ENCODE measurements around the gene TLX2.
"Not testable (repeated sequence)": the region's sequence is repeated elsewhere in the genome, so short reads cannot be mapped to it uniquely, and the experiment has no call there.

TLX2 gene

DNA sequence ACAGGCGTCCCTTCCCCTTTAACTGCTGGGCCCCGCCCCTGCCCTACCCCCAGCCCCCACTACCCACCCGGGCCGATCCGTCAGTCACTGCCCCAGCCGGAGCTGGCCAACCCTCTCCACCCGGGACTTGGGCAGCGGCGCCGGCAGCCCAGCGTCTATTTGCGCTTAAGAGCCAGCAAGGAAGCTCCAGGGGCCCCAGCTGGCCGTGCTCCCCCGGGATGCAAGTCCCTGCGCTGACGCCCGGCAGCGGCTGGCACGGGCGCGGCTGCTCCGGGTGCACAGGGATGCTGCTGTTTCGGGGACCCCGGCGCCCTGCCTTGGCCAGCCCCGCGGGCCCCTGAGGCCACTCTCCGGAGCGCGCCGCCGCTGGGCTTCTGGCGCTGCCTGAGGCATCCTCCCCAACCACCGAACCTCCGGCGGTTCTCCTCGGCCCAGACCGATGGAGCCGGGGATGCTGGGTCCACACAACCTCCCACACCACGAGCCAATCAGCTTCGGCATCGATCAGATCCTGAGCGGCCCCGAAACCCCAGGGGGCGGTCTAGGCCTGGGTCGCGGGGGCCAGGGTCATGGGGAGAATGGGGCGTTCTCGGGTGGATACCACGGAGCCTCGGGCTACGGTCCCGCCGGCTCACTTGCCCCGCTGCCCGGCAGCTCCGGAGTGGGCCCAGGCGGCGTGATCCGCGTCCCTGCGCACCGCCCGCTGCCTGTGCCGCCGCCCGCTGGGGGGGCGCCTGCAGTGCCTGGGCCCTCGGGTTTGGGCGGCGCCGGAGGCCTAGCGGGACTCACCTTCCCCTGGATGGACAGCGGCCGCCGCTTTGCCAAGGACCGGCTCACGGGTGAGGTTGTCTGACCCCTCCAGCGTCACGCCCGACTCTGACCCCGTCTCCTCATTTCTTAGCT, at the start of gene TLX2:
TSS of gene TLX2 (plus strand) at position 83 of the 903 bp plus-strand sequence. CDS start at position 440, 357 bp downstream.
- peaks cover 99% of the 10 kb centered on the region for H3K27me3 ChIP-seq (ENCODE audit: control insufficient read depth, insufficient read depth, low read length)
- H3K4me3 ChIP-seq (ENCODE audit: low read depth, low read length): peak within 1 kb of the TSS; percentile 52
- no peak within 1 kb of the TSS for H3K9ac ChIP-seq (ENCODE audit: low read depth, low read length)
- H3K36me3 ChIP-seq (ENCODE audit: control insufficient read depth, insufficient read depth, low read length): no peaks in the 10 kb centered on the region
- H3K4me1 ChIP-seq (ENCODE audit: control insufficient read depth, insufficient read depth, low read length): no peaks in the 10 kb centered on the region
- H3K9me3 ChIP-seq (ENCODE audit: control insufficient read depth, insufficient read depth, low read length): peaks cover 6% of the 10 kb centered on the region

- H3K4me3 ChIP-seq (ENCODE audit: low read depth, low read length): not testable (repeated sequence)
Measured at GRCh38 chr2:74470742-74471141, 43.5 kb upstream of the TLX2 start.

DNA sequence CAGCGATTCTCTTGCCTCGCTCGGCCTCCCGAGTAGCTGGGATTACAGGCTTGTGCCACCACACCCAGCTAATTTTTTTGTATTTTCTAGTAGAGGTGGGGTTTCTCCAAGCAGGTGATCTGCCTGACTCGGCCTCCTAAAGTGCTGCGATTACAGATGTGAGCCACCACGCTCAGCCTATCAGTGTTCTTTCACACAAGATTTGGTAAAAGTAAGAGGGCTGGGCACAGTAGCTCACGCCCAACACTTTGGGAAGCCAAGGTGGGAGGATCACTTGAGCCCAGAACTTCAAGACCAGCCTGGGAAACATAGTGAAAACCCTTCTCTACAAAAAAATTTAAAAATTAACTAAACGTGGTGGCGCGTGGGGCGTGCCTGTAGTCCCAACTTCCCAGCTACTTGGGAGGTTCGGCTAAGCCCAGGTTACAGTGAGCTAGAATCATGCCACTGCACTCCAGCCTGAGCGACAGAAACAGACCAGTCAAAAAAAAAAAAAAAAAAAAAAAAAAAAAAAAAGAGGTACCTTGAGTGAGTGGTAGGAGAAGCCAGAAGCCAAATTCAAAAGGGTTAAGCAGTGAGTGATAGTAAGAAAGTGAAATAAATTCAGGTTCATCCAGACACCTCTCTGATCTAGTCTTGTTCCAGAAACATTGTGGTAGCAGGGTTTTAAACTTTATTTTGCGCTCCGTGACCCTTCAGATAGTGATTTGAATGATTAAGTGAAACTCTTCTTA, 42.8 kb upstream of the TLX2 start:
- Histone ChIP-seq H3K36me3 (ENCODE audit: control insufficient read depth, insufficient read depth, low read length) (peaks cover 11% of the 10 kb centered on the region), H3K4me1 (ENCODE audit: control insufficient read depth, insufficient read depth, low read length) (peaks cover 2% of the 10 kb centered on the region), H3K9ac (ENCODE audit: low read depth, low read length) (peak overlapping the region; percentile 71)

More at GRCh38 chr2:74470742-74471141, 43.5 kb upstream of the TLX2 start:
- H3K36me3 ChIP-seq (ENCODE audit: control insufficient read depth, insufficient read depth, low read length): peaks cover 11% of the 10 kb centered on the region
- H3K27me3 ChIP-seq (ENCODE audit: control insufficient read depth, insufficient read depth, low read length); H3K9ac ChIP-seq (ENCODE audit: low read depth, low read length); H3K4me1 ChIP-seq (ENCODE audit: control insufficient read depth, insufficient read depth, low read length); H3K9me3 ChIP-seq (ENCODE audit: control insufficient read depth, insufficient read depth, low read length): not testable (repeated sequence)

GRCh38 chr2:74472086-74472944, 41.9 kb upstream of the TLX2 start, which contains the start of gene MRPL53:
Gene MRPL53 (minus strand): TSS chr2:74472680. CDS start chr2:74472660, 20 bp downstream.
- Histone ChIP-seq H3K9ac (ENCODE audit: low read depth, low read length) (peak within 1 kb of the TSS; percentile 71), H3K36me3 (ENCODE audit: control insufficient read depth, insufficient read depth, low read length) (peaks cover 11% of the 10 kb centered on the region), H3K9me3 (ENCODE audit: control insufficient read depth, insufficient read depth, low read length) (no peaks in the 10 kb centered on the region), H3K4me1 (ENCODE audit: control insufficient read depth, insufficient read depth, low read length) (peaks cover 2% of the 10 kb centered on the region), H3K4me3 (ENCODE audit: low read depth, low read length) (peak within 1 kb of the TSS; percentile 89), H3K27me3 (ENCODE audit: control insufficient read depth, insufficient read depth, low read length) (no peaks in the 10 kb centered on the region)

More for the DNA sequence above, 42.8 kb upstream of the TLX2 start:
- H3K4me3 ChIP-seq (ENCODE audit: low read depth, low read length): peak overlapping the region; percentile 89
- H3K27me3 ChIP-seq (ENCODE audit: control insufficient read depth, insufficient read depth, low read length): no peaks in the 10 kb centered on the region
- H3K9me3 ChIP-seq (ENCODE audit: control insufficient read depth, insufficient read depth, low read length): no peaks in the 10 kb centered on the region

GRCh38 chr2:74472945-74473258, 41.3 kb upstream of the TLX2 start:
- Histone ChIP-seq H3K36me3 (ENCODE audit: control insufficient read depth, insufficient read depth, low read length) (peaks cover 14% of the 10 kb centered on the region), H3K4me3 (ENCODE audit: low read depth, low read length) (peak overlapping the region; percentile 89), H3K27me3 (ENCODE audit: control insufficient read depth, insufficient read depth, low read length) (no peaks in the 10 kb centered on the region), H3K9me3 (ENCODE audit: control insufficient read depth, insufficient read depth, low read length) (no peaks in the 10 kb centered on the region), H3K4me1 (ENCODE audit: control insufficient read depth, insufficient read depth, low read length) (peaks cover 2% of the 10 kb centered on the region), H3K9ac (ENCODE audit: low read depth, low read length) (peak overlapping the region; percentile 71)

DNA sequence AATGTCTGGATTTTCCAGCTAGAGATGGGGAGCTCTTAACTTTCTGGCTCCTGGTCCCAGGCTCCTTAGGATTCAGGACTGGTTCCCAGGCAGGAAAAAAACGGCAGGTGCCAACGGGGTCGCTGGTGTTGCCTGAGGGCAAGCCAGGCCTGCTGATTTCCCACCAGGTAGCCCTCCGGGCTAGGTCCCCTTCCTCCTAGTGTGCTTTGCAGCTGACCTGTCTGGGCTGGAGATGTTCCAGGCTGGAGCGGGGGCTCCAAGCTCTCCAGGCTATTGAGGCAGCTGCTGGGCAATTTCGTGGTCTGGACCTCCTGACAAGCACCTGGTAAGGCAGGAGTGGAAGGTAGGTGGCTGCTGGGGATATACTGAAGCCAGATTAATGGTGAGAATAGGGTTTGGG, 39.8 kb upstream of the TLX2 start:
- no peak overlapping the region for H3K4me3 ChIP-seq (ENCODE audit: low read depth, low read length)
- peaks cover 2% of the 10 kb centered on the region for H3K4me1 ChIP-seq (ENCODE audit: control insufficient read depth, insufficient read depth, low read length)
- H3K9me3 ChIP-seq (ENCODE audit: control insufficient read depth, insufficient read depth, low read length): no peaks in the 10 kb centered on the region
- H3K9ac ChIP-seq (ENCODE audit: low read depth, low read length): no peak overlapping the region
- H3K27me3 ChIP-seq (ENCODE audit: control insufficient read depth, insufficient read depth, low read length): no peaks in the 10 kb centered on the region
- H3K36me3 ChIP-seq (ENCODE audit: control insufficient read depth, insufficient read depth, low read length): peaks cover 14% of the 10 kb centered on the region

- Histone ChIP-seq H3K9ac (ENCODE audit: low read depth, low read length) (no peak overlapping the region), H3K4me3 (ENCODE audit: low read depth, low read length) (no peak overlapping the region), H3K27me3 (ENCODE audit: control insufficient read depth, insufficient read depth, low read length) (no peaks in the 10 kb centered on the region), H3K4me1 (ENCODE audit: control insufficient read depth, insufficient read depth, low read length) (peaks cover 2% of the 10 kb centered on the region), H3K36me3 (ENCODE audit: control insufficient read depth, insufficient read depth, low read length) (peaks cover 14% of the 10 kb centered on the region), H3K9me3 (ENCODE audit: control insufficient read depth, insufficient read depth, low read length) (no peaks in the 10 kb centered on the region)
Measured at GRCh38 chr2:74474899-74475298, 39.4 kb upstream of the TLX2 start.

GRCh38 chr2:74481431-74481830, 32.8 kb upstream of the TLX2 start:
- Histone ChIP-seq H3K36me3 (ENCODE audit: control insufficient read depth, insufficient read depth, low read length) (peaks cover 6% of the 10 kb centered on the region), H3K9me3 (ENCODE audit: control insufficient read depth, insufficient read depth, low read length) (no peaks in the 10 kb centered on the region), H3K9ac (ENCODE audit: low read depth, low read length) (peak overlapping the region; percentile 87), H3K4me3 (ENCODE audit: low read depth, low read length) (peak overlapping the region; percentile 99), H3K27me3 (ENCODE audit: control insufficient read depth, insufficient read depth, low read length) (no peaks in the 10 kb centered on the region), H3K4me1 (ENCODE audit: control insufficient read depth, insufficient read depth, low read length) (no peaks in the 10 kb centered on the region)

DNA sequence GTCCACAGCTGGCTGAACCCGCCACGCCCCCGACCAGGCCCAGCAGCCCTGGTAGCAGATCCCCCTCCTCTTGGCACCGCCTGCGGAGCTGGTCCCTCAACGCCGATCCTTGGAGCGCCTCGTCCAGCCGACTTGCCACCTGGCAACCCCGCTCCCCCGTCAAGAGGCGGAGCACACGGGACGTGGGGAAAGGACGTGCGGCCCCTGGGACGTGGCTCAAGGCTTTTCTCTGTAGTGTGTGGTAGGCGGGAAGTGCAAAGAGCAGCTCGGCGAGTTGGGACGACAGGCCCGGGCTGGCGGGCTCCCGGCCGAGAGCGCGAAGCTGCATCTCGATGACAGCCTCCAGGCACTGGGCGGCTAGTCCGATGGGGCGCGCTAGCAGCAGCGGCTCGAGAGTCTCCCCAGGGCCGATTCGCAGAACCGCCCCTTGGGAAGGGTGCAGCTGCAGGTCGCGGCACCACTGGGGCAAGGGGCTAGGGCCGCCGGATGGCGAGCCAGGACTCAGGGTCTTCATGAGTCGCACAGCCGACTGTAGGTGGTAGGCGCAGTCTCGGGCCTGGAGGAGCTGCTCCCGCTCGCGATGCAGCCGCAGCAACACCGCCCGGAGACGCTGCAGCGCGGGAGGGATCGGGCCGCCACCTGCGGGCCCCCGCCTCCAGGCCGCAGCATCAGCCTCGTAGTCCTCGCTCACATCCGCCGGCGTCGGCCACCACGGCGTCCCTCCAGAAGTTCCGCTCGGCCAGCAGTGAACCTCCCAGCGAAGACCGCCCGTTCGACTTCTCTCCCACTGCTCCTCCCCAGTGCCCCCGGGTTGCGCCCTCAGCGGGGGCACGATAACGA, 32.1 kb upstream of the TLX2 start:
- Histone ChIP-seq H3K27me3 (ENCODE audit: control insufficient read depth, insufficient read depth, low read length) (no peaks in the 10 kb centered on the region), H3K4me3 (ENCODE audit: low read depth, low read length) (peak overlapping the region; percentile 99), H3K36me3 (ENCODE audit: control insufficient read depth, insufficient read depth, low read length) (peaks cover 6% of the 10 kb centered on the region), H3K4me1 (ENCODE audit: control insufficient read depth, insufficient read depth, low read length) (no peaks in the 10 kb centered on the region), H3K9ac (ENCODE audit: low read depth, low read length) (peak overlapping the region; percentile 87), H3K9me3 (ENCODE audit: control insufficient read depth, insufficient read depth, low read length) (no peaks in the 10 kb centered on the region)

DNA sequence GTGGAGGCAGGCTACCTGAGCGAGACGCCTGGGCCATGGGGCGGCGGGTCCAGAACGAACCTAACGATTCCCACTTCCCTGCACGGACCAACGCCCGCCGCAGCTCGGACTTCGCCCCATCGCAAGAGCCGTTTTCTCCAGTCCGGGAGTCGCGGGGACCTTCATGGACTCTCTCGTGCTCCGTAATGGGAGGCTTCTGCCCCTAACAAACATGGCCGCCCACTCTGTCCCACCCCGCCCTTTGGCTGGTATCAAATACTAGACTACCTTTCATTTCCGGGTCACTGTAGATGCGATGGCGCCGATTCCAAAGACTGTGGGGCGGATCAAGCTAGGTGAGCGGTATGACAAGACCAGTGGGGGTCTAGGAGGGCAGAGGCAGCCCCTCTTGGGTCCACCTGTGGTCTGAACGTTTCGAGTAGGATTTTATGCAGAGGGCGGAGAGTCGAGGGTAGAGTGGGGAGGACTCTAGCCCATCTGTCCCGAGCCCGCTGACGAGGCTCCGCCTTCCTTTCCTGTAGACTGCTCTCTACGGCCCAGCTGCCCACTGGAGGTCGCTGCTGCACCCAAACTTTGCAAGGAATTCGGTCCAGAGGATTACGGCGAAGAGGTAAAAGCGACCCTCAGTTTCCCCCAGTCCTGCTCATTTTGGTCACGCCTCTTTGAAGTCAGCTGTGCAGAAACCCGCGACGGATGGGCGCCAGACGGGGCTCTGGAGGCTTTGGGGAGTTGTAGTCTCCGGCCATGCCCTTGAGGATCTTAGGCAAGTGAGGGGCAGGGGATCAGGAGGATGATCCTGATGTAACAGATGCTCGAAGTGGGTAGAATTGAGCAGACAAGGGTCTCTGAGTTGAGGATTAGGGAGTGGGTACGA, 31.2 kb upstream of the TLX2 start, which contains the start of the genes CCDC142 and TTC31:
TSS of gene CCDC142 (minus strand) at position 198 of the 874 bp plus-strand sequence. CDS start at position 37, 161 bp downstream.
TSS of gene TTC31 (plus strand) at position 281 of the 874 bp plus-strand sequence. CDS start at position 296, 15 bp downstream.
- H3K27me3 ChIP-seq (ENCODE audit: control insufficient read depth, insufficient read depth, low read length): no peaks in the 10 kb centered on the region
- H3K36me3 ChIP-seq (ENCODE audit: control insufficient read depth, insufficient read depth, low read length): peaks cover 3% of the 10 kb centered on the region
- no peaks in the 10 kb centered on the region for H3K4me1 ChIP-seq (ENCODE audit: control insufficient read depth, insufficient read depth, low read length)
- H3K9ac ChIP-seq (ENCODE audit: low read depth, low read length): peak within 1 kb of the TSS; percentile 87
- H3K4me3 ChIP-seq (ENCODE audit: low read depth, low read length): peak within 1 kb of the TSS; percentile 99
- no peaks in the 10 kb centered on the region for H3K9me3 ChIP-seq (ENCODE audit: control insufficient read depth, insufficient read depth, low read length)

Data from iPS-15b (cell line).